Activated CD4-positive, CD25-positive, alpha-beta regulatory T cell treated with anti-CD3 and anti-CD28 coated beads, Interleukin-2, amount 50 U/mL, for 24 hours (primary cell): ENCODE results near the gene VSNL1.
A peak's percentile ranks its signal among the peaks of the same experiment; 100 is the strongest.

ENCODE experiments used
- ATAC-seq, 2 donors: fragments of 150-1000 bp; cut with Tn5 transposase; one replicate each; pipeline ENCODE4 v1.10.0; 2021; ENCODE audit warnings: mild to moderate bottlenecking in 1 of 2, moderate library complexity in 1 of 2

Gene VSNL1

GRCh38 chr2:17540093-17540812, at the start of gene VSNL1:
Gene VSNL1 (plus strand): TSS chr2:17540696. CDS start chr2:17592075, 51,379 bp downstream.
- ATAC-seq = no peak

- ATAC-seq = no peak
Observed at GRCh38 chr2:17495590-17495989, 44.9 kb upstream of the VSNL1 start.

GRCh38 chr2:17497718-17498117, 42.8 kb upstream of the VSNL1 start:
- no peak for ATAC-seq

GRCh38 chr2:17506736-17507616, 33.5 kb upstream of the VSNL1 start:
- ATAC-seq = no peak

GRCh38 chr2:17515652-17516051, 24.8 kb upstream of the VSNL1 start:
- ATAC-seq = no peak

- no peak for ATAC-seq
Observed at GRCh38 chr2:17517481-17518211, 22.9 kb upstream of the VSNL1 start.

- peak in 1 of 2 donors; percentile 33 for ATAC-seq
Observed at GRCh38 chr2:17518212-17519154, 22.0 kb upstream of the VSNL1 start, which contains the start of gene RAD51AP2. Gene RAD51AP2 (minus strand): TSS chr2:17518440. CDS start chr2:17518415, 25 bp downstream.

GRCh38 chr2:17519486-17519885, 21.0 kb upstream of the VSNL1 start:
- ATAC-seq = no peak

GRCh38 chr2:17520761-17521160, 19.7 kb upstream of the VSNL1 start:
- ATAC-seq = no peak

- no peak for ATAC-seq
Observed at GRCh38 chr2:17521621-17522020, 18.9 kb upstream of the VSNL1 start.

- ATAC-seq = no peak
Observed at GRCh38 chr2:17522303-17522702, 18.2 kb upstream of the VSNL1 start.

GRCh38 chr2:17529771-17530170, 10.7 kb upstream of the VSNL1 start:
- no peak for ATAC-seq

- ATAC-seq = no peak
Observed at GRCh38 chr2:17533546-17533945, 7.0 kb upstream of the VSNL1 start.

- no peak for ATAC-seq
Observed at GRCh38 chr2:17536416-17536815, 4.1 kb upstream of the VSNL1 start.

GRCh38 chr2:17538022-17538843, 2.3 kb upstream of the VSNL1 start:
- ATAC-seq = no peak

- ATAC-seq = no peak
Observed at GRCh38 chr2:17538844-17539554, 1.5 kb upstream of the VSNL1 start.

GRCh38 chr2:17539611-17540092, 844 bp upstream of the VSNL1 start:
- no peak for ATAC-seq

GRCh38 chr2:17540813-17541530, 476 bp downstream of the VSNL1 start:
- ATAC-seq = no peak

- ATAC-seq = no peak
Observed at GRCh38 chr2:17541531-17541950, 1.0 kb downstream of the VSNL1 start.
